Liver (tissue), 9 donors: Measurements from ENCODE around the gene MICALL1. TPM values are rescaled to one million over a fixed set of nuclear protein-coding genes. Genes with fewer than 3 reads are reported as not detected.

Source experiments
- DNase-seq: peaks from one replicate; pipeline ENCODE4 v3.0.0-alpha.2; 2017; ENCODE audit warnings: low spot score
- H3K27ac ChIP-seq, 2 donors: one replicate each; pipeline ENCODE4 v1.7.0; 2013; ENCODE audit warnings: inconsistent platforms in 2 of 2, low read length in 2 of 2, control low read depth in 1 of 2, low read depth in 1 of 2, mild to moderate bottlenecking in 1 of 2
- H3K27me3 ChIP-seq, 4 donors: one replicate each; pipeline versions ENCODE4 v1.6.1 to v1.7.0; 2013; ENCODE audit warnings: low read length in 3 of 4, inconsistent platforms in 1 of 4, mild to moderate bottlenecking in 1 of 4, moderate library complexity in 1 of 4; ENCODE audit not compliant: control insufficient read depth in 4 of 4, insufficient read depth in 4 of 4
- H3K36me3 ChIP-seq, 4 donors: one replicate each; pipeline versions ENCODE4 v1.6.1 to v1.7.0; 2013; ENCODE audit warnings: low read length in 3 of 4, mild to moderate bottlenecking in 3 of 4, low read depth in 1 of 4, moderate library complexity in 1 of 4; ENCODE audit not compliant: control insufficient read depth in 4 of 4, insufficient read depth in 3 of 4
- H3K4me1 ChIP-seq, 4 donors: one replicate each; pipeline versions ENCODE4 v1.6.1 to v1.7.0; 2013; ENCODE audit warnings: low read length in 3 of 4, mild to moderate bottlenecking in 3 of 4, moderate library complexity in 1 of 4; ENCODE audit not compliant: control insufficient read depth in 4 of 4, insufficient read depth in 4 of 4
- H3K4me3 ChIP-seq, 3 donors: one replicate each; pipeline versions ENCODE4 v1.6.1 to v1.7.0; 2013; ENCODE audit warnings: low read length in 3 of 3, control low read depth in 1 of 3, low read depth in 1 of 3, mild to moderate bottlenecking in 1 of 3
- H3K9ac ChIP-seq, 2 donors: one replicate each; pipeline ENCODE4 v1.7.0; 2013; ENCODE audit warnings: low read length in 2 of 2, mild to moderate bottlenecking in 2 of 2, moderate library complexity in 2 of 2, control low read depth in 1 of 2, low read depth in 1 of 2
- H3K9me3 ChIP-seq, 4 donors: one replicate each; pipeline versions ENCODE4 v1.6.1 to v1.7.0; 2013; ENCODE audit warnings: low read length in 3 of 4; ENCODE audit not compliant: control insufficient read depth in 4 of 4
- EGR1 ChIP-seq, 2 donors: IDR thresholded peaks; 2 replicates each; pipeline ENCODE4 v1.6.1; 2016 to 2018; ENCODE audit warnings: antibody characterized with exemption in 2 of 2, low read depth in 2 of 2
- FOXA1 ChIP-seq: IDR thresholded peaks from 2 replicates; pipeline ENCODE4 v1.6.1; 2016; ENCODE audit warnings: antibody characterized with exemption
- GABPA ChIP-seq, 2 donors: IDR thresholded peaks in 1 of 2; conservative IDR thresholded peaks in 1 of 2; 2 replicates each; pipeline ENCODE4 v1.6.1; 2016; ENCODE audit warnings: antibody characterized with exemption in 2 of 2, mild to moderate bottlenecking in 1 of 2, moderate library complexity in 1 of 2
- HNF4A ChIP-seq, 2 donors: conservative IDR thresholded peaks; 2 replicates each; pipeline ENCODE4 v1.6.1; 2016; ENCODE audit warnings: antibody characterized with exemption in 2 of 2, mild to moderate bottlenecking in 2 of 2
- HNF4G ChIP-seq: IDR thresholded peaks from 2 replicates; pipeline ENCODE4 v1.6.1; 2016; ENCODE audit warnings: antibody characterized with exemption
- JUND ChIP-seq, 2 donors: IDR thresholded peaks; 2 replicates each; pipeline ENCODE4 v1.6.1; 2016; ENCODE audit warnings: antibody characterized with exemption in 2 of 2
- NR2F2 ChIP-seq: IDR thresholded peaks from 2 replicates; pipeline ENCODE4 v1.6.1; 2016; ENCODE audit warnings: antibody characterized with exemption
- RAD21 ChIP-seq, 2 donors: IDR thresholded peaks; 2 replicates each; pipeline ENCODE4 v1.6.1; 2016; ENCODE audit warnings: antibody characterized with exemption in 2 of 2, mild to moderate bottlenecking in 2 of 2
- RXRA ChIP-seq, 2 donors: IDR thresholded peaks; 2 replicates each; pipeline ENCODE4 v1.6.1; 2017 to 2018; ENCODE audit warnings: antibody characterized with exemption in 2 of 2, mild to moderate bottlenecking in 1 of 2
- TAF1 ChIP-seq: conservative IDR thresholded peaks from 2 replicates; pipeline ENCODE4 v1.6.1; 2016; ENCODE audit warnings: antibody characterized with exemption, mild to moderate bottlenecking
- YY1 ChIP-seq: IDR thresholded peaks from 2 replicates; pipeline ENCODE4 v1.6.1; 2016; ENCODE audit warnings: antibody characterized with exemption, mild to moderate bottlenecking
- WGBS: extraction: QIAGEN DNeasy Blood & Tissue Kit; methylation state at CpG from one replicate; pipeline ENCODE4 v1.1.7; 2013; 5-methylcytosine and 5-hydroxymethylcytosine counted together
- polyA plus RNA-seq, 2 donors: library from polyadenylated mRNA; stranded (reverse) in 1 of 2; unstranded in 1 of 2; fragments of 200-250 nt in 1 of 2; fragments of >200 nt in 1 of 2; fragmentation: Nextera tagmentation in 1 of 2; extraction: Ambion mirVana in 1 of 2; gene quantifications; one replicate each; pipeline versions ENCODE4 v1.2.1 to v1.2.3, GENCODE V29; 2013 to 2015
- total RNA-seq, 2 donors: library from RNA; depleted of rRNA; stranded (reverse); fragments of >200 nt; gene quantifications; one replicate each; pipeline ENCODE4 v1.2.3, GENCODE V29; 2014
- TF ChIP-seq, protein P1 (sequence below): IDR thresholded peaks from 2 replicates; pipeline ENCODE4 v1.6.1; 2016; ENCODE audit warnings: antibody characterized with exemption
- TF ChIP-seq, protein P2 (sequence below): IDR thresholded peaks from 2 replicates; pipeline ENCODE4 v1.6.1; 2016; ENCODE audit warnings: antibody characterized with exemption, mild to moderate bottlenecking
- TF ChIP-seq, protein P3 (sequence below): IDR thresholded peaks from 2 replicates; pipeline ENCODE4 v1.6.1; 2016; ENCODE audit warnings: antibody characterized with exemption
- donor health status: healthy.
- donor health status: healthy.
- donor health status: healthy.
- donor health status: healthy.
- donor health status: healthy.

Gene MICALL1
- total and polyA plus RNA-seq, 4 donors, result 2.0 to 9.3 (median 4.1) TPM

DNA sequence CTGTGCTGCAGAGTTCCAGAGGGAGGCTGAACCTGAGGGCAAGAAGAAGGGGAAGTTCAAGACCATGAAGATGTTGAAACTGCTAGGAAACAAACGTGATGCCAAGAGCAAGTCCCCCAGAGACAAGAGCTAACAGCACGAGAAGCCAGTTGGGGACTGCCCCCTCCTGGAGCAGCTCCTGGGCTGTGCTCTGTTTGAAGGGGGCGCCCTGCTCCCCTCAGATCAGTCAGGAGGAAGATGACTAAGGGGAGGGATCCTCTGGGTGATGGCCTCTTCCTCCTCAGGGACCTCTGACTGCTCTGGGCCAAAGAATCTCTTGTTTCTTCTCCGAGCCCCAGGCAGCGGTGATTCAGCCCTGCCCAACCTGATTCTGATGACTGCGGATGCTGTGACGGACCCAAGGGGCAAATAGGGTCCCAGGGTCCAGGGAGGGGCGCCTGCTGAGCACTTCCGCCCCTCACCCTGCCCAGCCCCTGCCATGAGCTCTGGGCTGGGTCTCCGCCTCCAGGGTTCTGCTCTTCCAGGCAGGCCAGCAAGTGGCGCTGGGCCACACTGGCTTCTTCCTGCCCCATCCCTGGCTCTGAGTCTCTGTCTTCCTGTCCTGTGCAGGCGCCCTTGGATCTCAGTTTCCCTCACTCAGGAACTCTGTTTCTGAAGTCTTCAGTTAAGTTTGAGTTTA, 34.7 kb downstream of the MICALL1 start:
- no peaks in the 10 kb centered on the region for H3K9me3 ChIP-seq
- no peaks in the 10 kb centered on the region for H3K4me1 ChIP-seq
- H3K4me3 ChIP-seq, result no peak overlapping the region
- no peak overlapping the region for H3K9ac ChIP-seq
- peaks cover 0 to 32% (median 7%) of the 10 kb centered on the region in 4 donors for H3K36me3 ChIP-seq
- H3K27me3 ChIP-seq, result no peaks in the 10 kb centered on the region
- 89% methylated on average over 12 of the region's 12 CpGs for WGBS
- no peak overlapping the region for H3K27ac ChIP-seq
- DNase-seq, result no peak
- TF ChIP-seq YY1 (no peak), TAF1 (no peak), FOXA1 (no peak), HNF4A (conservative IDR thresholded peaks at IDR 0.05) (no peak)
- TF ChIP-seq, protein P1, sequence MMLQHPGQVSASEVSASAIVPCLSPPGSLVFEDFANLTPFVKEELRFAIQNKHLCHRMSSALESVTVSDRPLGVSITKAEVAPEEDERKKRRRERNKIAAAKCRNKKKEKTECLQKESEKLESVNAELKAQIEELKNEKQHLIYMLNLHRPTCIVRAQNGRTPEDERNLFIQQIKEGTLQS, result no peak

DNA sequence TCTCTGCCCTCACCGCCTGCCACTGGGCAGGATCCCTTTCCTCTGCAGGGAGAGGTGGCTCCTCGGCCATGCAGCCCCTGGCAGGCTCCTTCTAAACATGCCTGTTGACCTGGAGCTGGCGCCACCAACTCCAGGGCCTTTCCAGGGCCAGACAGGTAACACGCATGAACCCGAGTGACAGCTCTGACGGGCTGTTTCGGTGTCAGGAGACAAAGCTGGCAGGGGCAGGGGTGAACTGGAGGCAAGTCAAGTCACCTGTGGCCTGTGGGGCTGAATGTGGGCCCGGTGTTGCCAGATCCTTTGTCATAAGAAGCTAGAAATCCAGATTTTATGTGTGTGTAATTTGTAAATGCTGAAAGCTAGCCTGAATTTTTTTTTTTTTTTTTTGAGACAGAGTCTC, 36.0 kb downstream of the MICALL1 start:
- no peak for DNase-seq
- TF ChIP-seq, protein P2, sequence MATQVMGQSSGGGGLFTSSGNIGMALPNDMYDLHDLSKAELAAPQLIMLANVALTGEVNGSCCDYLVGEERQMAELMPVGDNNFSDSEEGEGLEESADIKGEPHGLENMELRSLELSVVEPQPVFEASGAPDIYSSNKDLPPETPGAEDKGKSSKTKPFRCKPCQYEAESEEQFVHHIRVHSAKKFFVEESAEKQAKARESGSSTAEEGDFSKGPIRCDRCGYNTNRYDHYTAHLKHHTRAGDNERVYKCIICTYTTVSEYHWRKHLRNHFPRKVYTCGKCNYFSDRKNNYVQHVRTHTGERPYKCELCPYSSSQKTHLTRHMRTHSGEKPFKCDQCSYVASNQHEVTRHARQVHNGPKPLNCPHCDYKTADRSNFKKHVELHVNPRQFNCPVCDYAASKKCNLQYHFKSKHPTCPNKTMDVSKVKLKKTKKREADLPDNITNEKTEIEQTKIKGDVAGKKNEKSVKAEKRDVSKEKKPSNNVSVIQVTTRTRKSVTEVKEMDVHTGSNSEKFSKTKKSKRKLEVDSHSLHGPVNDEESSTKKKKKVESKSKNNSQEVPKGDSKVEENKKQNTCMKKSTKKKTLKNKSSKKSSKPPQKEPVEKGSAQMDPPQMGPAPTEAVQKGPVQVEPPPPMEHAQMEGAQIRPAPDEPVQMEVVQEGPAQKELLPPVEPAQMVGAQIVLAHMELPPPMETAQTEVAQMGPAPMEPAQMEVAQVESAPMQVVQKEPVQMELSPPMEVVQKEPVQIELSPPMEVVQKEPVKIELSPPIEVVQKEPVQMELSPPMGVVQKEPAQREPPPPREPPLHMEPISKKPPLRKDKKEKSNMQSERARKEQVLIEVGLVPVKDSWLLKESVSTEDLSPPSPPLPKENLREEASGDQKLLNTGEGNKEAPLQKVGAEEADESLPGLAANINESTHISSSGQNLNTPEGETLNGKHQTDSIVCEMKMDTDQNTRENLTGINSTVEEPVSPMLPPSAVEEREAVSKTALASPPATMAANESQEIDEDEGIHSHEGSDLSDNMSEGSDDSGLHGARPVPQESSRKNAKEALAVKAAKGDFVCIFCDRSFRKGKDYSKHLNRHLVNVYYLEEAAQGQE, result no peak
- TF ChIP-seq YY1 (no peak), RAD21 (IDR thresholded peaks at IDR 0.05) (no peak), FOXA1 (no peak), TAF1 (no peak), JUND (IDR thresholded peaks at IDR 0.05) (no peak), GABPA (IDR thresholded peaks at IDR 0.05 in 1 of 2, conservative IDR thresholded peaks at IDR 0.05 in 1 of 2) (no peak), NR2F2 (no peak), RXRA (IDR thresholded peaks at IDR 0.05) (no peak), HNF4G (no peak), EGR1 (IDR thresholded peaks at IDR 0.05; ENCODE audit: low read depth in 2 of 2) (no peak)
- TF ChIP-seq, protein P3, sequence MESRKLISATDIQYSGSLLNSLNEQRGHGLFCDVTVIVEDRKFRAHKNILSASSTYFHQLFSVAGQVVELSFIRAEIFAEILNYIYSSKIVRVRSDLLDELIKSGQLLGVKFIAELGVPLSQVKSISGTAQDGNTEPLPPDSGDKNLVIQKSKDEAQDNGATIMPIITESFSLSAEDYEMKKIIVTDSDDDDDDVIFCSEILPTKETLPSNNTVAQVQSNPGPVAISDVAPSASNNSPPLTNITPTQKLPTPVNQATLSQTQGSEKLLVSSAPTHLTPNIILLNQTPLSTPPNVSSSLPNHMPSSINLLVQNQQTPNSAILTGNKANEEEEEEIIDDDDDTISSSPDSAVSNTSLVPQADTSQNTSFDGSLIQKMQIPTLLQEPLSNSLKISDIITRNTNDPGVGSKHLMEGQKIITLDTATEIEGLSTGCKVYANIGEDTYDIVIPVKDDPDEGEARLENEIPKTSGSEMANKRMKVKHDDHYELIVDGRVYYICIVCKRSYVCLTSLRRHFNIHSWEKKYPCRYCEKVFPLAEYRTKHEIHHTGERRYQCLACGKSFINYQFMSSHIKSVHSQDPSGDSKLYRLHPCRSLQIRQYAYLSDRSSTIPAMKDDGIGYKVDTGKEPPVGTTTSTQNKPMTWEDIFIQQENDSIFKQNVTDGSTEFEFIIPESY, result no peak
- TF ChIP-seq, protein P1, result no peak
- WGBS, result 95% methylated on average over 8 of the region's 8 CpGs
- peaks cover 0 to 30% (median 7%) of the 10 kb centered on the region in 4 donors for H3K36me3 ChIP-seq
- H3K27ac ChIP-seq, result no peak overlapping the region
- no peak overlapping the region for H3K9ac ChIP-seq
- H3K9me3 ChIP-seq, result no peaks in the 10 kb centered on the region
- no peaks in the 10 kb centered on the region for H3K27me3 ChIP-seq
- no peaks in the 10 kb centered on the region for H3K4me1 ChIP-seq
- no peak overlapping the region for H3K4me3 ChIP-seq
